Uterus (tissue), 2 donors: ENCODE results near the gene POPDC2.

Source experiments
- POLR2A ChIP-seq, 2 donors: fragments of 450-650 bp; IDR thresholded peaks; one replicate each; pipeline ENCODE4 v1.6.1; 2016; ENCODE audit warnings: antibody characterized with exemption in 2 of 2, mild to moderate bottlenecking in 1 of 2, moderate library complexity in 1 of 2
- TF ChIP-seq, protein P1 (sequence below), 4 experiments: fragments of 200-600 bp in 2 of 4; fragments of 450-650 bp in 2 of 4; sonication (generic) in 2 of 4; IDR thresholded peaks; one replicate each; pipeline ENCODE4 v1.5.1; 2016 to 2019; ENCODE audit warnings: antibody characterized with exemption in 4 of 4, mild to moderate bottlenecking in 2 of 4, moderate library complexity in 1 of 4

DNA sequence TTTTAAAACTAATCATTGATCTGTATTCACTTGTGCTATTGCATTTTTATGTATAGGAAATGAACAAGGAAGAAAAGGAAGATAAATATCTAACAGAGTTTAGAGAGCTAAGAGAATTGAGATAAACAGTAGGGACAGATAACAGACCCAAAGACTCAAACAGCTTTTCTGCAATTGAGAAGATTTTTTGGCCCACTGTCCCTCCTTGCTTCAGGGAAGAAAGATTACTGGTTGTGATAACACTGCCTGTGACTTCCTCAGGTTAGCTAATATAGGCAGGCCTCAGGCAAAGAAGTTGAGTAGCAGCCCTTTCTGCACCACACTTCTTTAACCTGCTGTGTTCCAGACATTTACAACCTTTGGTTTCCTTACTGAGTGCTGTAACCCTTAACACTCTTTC lies 19.5 kb upstream of the POPDC2 start:
- TF ChIP-seq, protein P1, sequence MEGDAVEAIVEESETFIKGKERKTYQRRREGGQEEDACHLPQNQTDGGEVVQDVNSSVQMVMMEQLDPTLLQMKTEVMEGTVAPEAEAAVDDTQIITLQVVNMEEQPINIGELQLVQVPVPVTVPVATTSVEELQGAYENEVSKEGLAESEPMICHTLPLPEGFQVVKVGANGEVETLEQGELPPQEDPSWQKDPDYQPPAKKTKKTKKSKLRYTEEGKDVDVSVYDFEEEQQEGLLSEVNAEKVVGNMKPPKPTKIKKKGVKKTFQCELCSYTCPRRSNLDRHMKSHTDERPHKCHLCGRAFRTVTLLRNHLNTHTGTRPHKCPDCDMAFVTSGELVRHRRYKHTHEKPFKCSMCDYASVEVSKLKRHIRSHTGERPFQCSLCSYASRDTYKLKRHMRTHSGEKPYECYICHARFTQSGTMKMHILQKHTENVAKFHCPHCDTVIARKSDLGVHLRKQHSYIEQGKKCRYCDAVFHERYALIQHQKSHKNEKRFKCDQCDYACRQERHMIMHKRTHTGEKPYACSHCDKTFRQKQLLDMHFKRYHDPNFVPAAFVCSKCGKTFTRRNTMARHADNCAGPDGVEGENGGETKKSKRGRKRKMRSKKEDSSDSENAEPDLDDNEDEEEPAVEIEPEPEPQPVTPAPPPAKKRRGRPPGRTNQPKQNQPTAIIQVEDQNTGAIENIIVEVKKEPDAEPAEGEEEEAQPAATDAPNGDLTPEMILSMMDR (IDR thresholded peaks at IDR 0.05): no peak
- no peak for TF ChIP-seq POLR2A (IDR thresholded peaks at IDR 0.05)
